Activated T-cell treated with anti-CD3 and anti-CD28 coated beads, Interleukin-2, amount 50 U/mL, for 72 hours (primary cell): ENCODE measurements around the gene FKBP9. TPM values are rescaled to one million over a fixed set of nuclear protein-coding genes. Genes with fewer than 3 reads are reported as not detected.
A peak's percentile ranks its signal among the peaks of the same experiment; 100 is the strongest.
"Not testable (repeated sequence)": the region's sequence is repeated elsewhere in the genome, so short reads cannot be mapped to it uniquely, and the experiment has no call there.

Experiments used
- ATAC-seq, 2 donors: fragments of 150-1000 bp; cut with Tn5 transposase; replicated peaks in 1 of 2; 2 replicates each; pipeline ENCODE4 v1.10.0; 2021; ENCODE audit warnings: moderate library complexity in 2 of 2, mild to moderate bottlenecking in 1 of 2
- DNase-seq, 2 donors: peaks; one replicate each; pipeline ENCODE4 v3.0.0; 2021 to 2022; ENCODE audit warnings: mixed read lengths in 1 of 2
- H3K27ac Mint-ChIP-seq: one replicate; pipeline ENCODE4 v1.8.0; 2022; ENCODE audit warnings: mild to moderate bottlenecking, moderate library complexity, mixed read lengths
- H3K27me3 Mint-ChIP-seq: one replicate; pipeline ENCODE4 v1.8.0; 2022; ENCODE audit warnings: low read depth, mixed read lengths
- H3K36me3 Mint-ChIP-seq, 2 donors: one replicate each; pipeline ENCODE4 v1.8.0; 2022; ENCODE audit warnings: mixed read lengths in 2 of 2, mild to moderate bottlenecking in 1 of 2; ENCODE audit not compliant: insufficient read depth in 2 of 2
- H3K4me1 Mint-ChIP-seq: one replicate; pipeline ENCODE4 v1.8.0; 2022; ENCODE audit warnings: low read depth, mixed read lengths
- H3K4me3 Mint-ChIP-seq, 2 donors: one replicate each; pipeline ENCODE4 v1.8.0; 2022; ENCODE audit warnings: mild to moderate bottlenecking in 2 of 2, mixed read lengths in 2 of 2, moderate library complexity in 2 of 2
- H3K9me3 Mint-ChIP-seq, 2 donors: one replicate each; pipeline ENCODE4 v1.8.0; 2022; ENCODE audit warnings: mixed read lengths in 2 of 2
- total RNA-seq, 2 donors: library from RNA; stranded (reverse); gene quantifications; one replicate each; pipeline ENCODE4 v1.2.3, GENCODE V29; 2022

FKBP9 gene, protein sequence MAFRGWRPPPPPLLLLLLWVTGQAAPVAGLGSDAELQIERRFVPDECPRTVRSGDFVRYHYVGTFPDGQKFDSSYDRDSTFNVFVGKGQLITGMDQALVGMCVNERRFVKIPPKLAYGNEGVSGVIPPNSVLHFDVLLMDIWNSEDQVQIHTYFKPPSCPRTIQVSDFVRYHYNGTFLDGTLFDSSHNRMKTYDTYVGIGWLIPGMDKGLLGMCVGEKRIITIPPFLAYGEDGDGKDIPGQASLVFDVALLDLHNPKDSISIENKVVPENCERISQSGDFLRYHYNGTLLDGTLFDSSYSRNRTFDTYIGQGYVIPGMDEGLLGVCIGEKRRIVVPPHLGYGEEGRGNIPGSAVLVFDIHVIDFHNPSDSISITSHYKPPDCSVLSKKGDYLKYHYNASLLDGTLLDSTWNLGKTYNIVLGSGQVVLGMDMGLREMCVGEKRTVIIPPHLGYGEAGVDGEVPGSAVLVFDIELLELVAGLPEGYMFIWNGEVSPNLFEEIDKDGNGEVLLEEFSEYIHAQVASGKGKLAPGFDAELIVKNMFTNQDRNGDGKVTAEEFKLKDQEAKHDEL
- total RNA-seq = 1 to 10 TPM in 1 of 2 donors, under 1 TPM in 1; 0.84 to 1.7 TPM

DNA sequence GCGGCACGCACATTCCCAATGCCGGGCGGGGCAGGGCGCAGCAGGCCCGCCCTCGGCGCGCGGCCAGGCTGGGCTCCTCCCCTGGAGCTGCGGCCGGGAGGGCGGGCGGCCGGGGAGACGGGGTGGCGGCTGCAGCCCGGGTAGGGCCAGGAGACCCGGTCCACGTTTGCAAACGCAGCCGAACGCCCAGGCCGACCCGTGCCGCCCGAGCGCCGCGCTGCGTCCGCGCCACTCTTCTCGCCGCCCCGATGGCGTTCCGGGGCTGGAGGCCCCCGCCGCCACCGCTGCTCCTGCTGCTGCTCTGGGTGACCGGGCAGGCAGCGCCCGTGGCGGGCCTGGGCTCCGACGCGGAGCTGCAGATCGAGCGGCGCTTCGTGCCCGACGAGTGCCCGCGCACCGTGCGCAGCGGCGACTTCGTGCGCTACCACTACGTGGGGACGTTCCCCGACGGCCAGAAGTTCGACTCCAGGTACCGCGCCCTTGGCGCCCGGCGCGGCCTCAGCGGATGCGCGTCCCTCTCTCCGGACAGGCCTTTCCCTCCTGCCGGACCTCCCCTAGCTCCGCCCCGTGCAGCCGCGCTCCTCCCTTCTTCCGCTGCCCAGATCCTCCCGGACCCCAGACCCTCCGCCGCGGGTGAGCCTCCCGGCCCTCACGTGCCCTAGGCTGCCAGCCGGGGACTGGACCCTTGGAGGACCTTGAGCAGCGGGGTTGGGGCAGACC, at the start of gene FKBP9:
Gene FKBP9 (plus strand): TSS at position 115 of the 720 bp plus-strand sequence. CDS start 134 bp downstream, at position 249.
- no peak within 1 kb of the TSS for H3K27ac Mint-ChIP-seq
- peaks cover 3% of the 10 kb centered on the region in 2 donors for H3K36me3 Mint-ChIP-seq
- no peaks in the 10 kb centered on the region for H3K9me3 Mint-ChIP-seq
- peak; percentile 26 to 28 for DNase-seq
- peaks cover 47% of the 10 kb centered on the region for H3K27me3 Mint-ChIP-seq
- peak within 1 kb of the TSS; percentile 87 to 92 for H3K4me3 Mint-ChIP-seq
- peaks cover 6% of the 10 kb centered on the region for H3K4me1 Mint-ChIP-seq
- peak; percentile 77 to 85 for ATAC-seq

DNA sequence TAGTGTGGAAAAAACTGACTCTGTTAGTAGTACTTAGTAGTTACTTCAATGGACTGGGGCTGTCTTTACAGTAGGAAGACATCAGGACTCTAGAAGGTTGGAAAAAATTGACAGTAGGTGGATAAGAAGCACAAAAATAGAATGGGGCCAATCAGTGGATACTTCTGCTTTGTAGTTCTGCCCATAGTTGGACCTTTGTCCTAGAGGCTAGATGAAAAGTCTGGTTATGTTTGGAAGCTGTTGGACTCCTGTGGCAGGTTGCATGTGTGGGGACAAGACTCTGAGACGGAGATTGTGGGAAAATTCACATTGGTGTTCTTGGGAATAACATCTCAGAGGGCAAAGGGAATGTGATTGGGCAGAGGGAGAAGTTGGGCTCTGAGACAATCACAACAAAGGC, 47.0 kb upstream of the FKBP9 start:
- Mint-ChIP-seq H3K9me3 (no peaks in the 10 kb centered on the region), H3K27ac (no peak overlapping the region), H3K27me3 (no peaks in the 10 kb centered on the region), H3K4me3 (no peak overlapping the region), H3K4me1 (peaks cover 9% of the 10 kb centered on the region), H3K36me3 (no peaks in the 10 kb centered on the region)
- DNase-seq = no peak
- no peak for ATAC-seq

DNA sequence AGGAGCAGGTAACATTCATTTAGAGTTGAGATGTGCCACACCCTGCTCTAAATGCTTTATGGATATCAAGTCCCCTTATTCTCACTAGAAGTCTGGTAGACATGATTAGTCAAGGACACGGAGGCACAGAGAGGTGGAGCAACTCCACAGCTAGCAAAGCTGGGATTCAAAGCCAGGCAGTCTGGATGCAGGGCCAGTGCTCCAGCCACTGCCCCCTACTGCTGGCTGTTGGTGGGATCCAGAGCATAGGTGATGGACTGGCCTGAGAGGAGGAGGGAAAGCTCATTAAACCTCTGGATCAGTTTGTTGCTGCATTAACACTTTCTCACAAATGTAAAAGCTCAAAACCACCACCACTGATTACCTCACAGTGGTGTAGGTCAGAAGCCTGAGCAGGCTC, 43.1 kb upstream of the FKBP9 start:
- DNase-seq (no peak), ATAC-seq (no peak)
- Mint-ChIP-seq H3K27me3 (no peaks in the 10 kb centered on the region), H3K36me3 (peaks cover 1 to 3% of the 10 kb centered on the region in 2 donors), H3K9me3 (no peaks in the 10 kb centered on the region), H3K4me1 (peaks cover 11% of the 10 kb centered on the region), H3K27ac (no peak overlapping the region), H3K4me3 (no peak overlapping the region)

DNA sequence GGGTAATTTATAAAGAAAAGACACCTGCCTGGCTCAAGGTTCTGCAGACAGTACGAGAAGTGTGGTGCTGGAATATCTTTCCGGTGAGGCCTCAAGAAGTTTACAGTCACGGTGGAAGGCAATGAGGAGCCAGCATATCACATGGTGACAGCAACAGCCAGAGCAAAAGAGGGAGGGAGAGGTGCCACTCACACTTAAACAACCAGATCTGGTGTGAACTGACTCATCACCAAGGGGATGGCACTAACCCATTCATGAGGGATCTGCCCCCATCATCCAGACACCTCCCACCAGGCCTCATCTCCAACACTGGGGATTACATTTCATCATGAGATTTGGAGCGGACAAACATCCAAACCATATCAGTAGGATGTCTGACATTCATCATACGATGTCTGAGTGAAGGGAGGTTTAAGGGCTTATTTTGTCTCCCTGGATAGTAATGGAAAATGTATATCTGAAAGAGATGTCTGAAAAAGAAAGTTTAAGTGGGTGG, 42.2 kb upstream of the FKBP9 start:
- peak; percentile 64 to 74 for ATAC-seq
- Mint-ChIP-seq H3K27me3 (no peaks in the 10 kb centered on the region), H3K36me3 (peaks cover 1 to 3% of the 10 kb centered on the region in 2 donors), H3K4me3 (no peak overlapping the region), H3K4me1 (peaks cover 11% of the 10 kb centered on the region), H3K9me3 (no peaks in the 10 kb centered on the region), H3K27ac (peak overlapping the region; percentile 4)
- no peak for DNase-seq

DNA sequence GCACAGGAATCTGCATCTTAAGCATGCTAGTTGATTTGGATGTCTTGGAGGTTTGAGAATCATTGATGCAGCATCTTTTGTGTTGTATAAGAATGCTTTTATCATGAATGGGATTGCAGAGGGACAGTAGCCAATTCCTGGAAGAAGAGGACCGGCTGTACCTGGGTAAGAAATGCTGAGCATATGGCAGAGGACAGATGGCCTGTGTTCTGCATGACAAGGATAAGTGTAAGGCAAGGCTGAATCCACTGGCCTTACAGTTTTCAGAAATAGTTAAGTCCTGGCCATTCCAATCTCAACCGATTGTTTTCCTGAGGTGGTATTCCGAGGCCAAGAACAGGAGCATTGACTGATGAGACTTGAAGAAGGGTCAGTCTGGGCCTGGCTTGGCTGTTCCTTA, 41.2 kb upstream of the FKBP9 start:
- no peak overlapping the region for H3K4me3 Mint-ChIP-seq
- DNase-seq (no peak), ATAC-seq (no peak)
- H3K9me3 Mint-ChIP-seq = no peaks in the 10 kb centered on the region
- no peaks in the 10 kb centered on the region for H3K27me3 Mint-ChIP-seq
- no peak overlapping the region for H3K27ac Mint-ChIP-seq
- peaks cover 1 to 3% of the 10 kb centered on the region in 2 donors for H3K36me3 Mint-ChIP-seq
- peaks cover 11% of the 10 kb centered on the region for H3K4me1 Mint-ChIP-seq

DNA sequence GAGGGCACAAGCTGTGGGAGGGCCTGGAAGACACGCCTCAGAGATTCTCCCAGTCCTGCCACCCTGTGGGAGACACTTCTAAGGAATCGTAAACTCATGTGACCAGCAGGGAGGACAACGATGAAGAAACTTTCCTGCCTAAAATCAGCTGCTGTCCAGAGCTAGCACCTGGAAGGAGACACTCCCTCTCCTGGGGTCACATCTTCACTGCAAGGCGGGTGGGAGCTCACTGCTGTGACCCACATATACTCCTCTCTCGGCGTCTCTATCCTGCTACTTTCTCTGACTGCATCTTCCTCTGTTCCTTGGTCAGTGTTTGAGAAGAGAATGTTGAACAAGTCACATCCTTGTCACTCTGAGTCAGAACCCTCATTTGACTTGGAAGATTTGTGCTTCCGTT, 40.2 kb upstream of the FKBP9 start:
- peaks cover 11% of the 10 kb centered on the region for H3K4me1 Mint-ChIP-seq
- not testable (repeated sequence) for DNase-seq, H3K27me3 Mint-ChIP-seq, H3K27ac Mint-ChIP-seq, H3K9me3 Mint-ChIP-seq, H3K36me3 Mint-ChIP-seq, H3K4me3 Mint-ChIP-seq, ATAC-seq

DNA sequence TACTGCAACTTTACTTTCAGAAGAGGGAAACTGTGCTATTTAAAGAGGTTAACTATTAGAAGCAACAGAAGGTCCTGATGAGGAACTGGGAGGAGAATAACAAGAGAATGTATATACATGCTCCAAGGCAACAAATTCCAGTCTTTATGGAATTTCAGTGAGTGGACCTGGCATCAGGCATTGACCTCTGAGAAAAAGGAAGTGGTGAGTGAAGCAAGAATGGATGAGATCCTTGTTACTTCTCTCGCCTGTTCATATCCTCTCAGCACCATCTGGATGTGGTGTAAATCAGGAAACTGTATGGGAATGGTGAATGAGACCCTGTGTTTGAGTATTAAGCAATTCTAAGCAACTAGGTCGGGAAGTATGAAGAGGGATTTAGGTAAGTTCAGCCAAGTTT, 35.3 kb upstream of the FKBP9 start:
- Mint-ChIP-seq H3K4me3 (no peak overlapping the region), H3K27ac (no peak overlapping the region), H3K4me1 (no peaks in the 10 kb centered on the region), H3K36me3 (peaks cover 1 to 9% of the 10 kb centered on the region in 2 donors), H3K27me3 (no peaks in the 10 kb centered on the region), H3K9me3 (no peaks in the 10 kb centered on the region)
- ATAC-seq (no peak), DNase-seq (no peak)

DNA sequence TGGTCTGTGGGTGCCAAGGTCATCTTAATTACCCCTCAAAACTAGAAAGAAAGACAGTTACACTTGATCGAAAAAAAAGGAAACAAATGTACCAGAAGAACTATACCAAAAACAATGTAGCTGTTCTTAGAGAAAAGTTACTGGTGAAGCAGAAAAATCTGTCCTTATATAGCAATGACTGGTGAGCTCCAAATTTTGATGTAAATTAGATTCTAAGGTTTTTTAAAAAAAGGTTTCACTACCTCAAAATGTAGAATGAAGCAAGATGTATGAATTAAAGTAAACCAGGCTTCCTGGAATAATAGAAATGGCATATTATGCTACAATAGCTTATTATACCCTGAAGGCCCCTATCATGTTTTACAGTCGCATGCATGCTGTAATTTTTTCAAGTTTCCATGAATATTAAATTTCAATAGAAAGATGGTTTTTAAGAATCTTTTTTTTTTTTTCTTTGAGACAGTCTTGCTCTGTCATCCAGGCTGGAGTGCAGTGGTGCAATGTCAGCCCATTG, 28.4 kb upstream of the FKBP9 start:
- H3K4me3 Mint-ChIP-seq = no peak overlapping the region
- no peak overlapping the region for H3K27ac Mint-ChIP-seq
- H3K4me1 Mint-ChIP-seq = no peaks in the 10 kb centered on the region
- no peaks in the 10 kb centered on the region for H3K9me3 Mint-ChIP-seq
- H3K27me3 Mint-ChIP-seq = no peaks in the 10 kb centered on the region
- H3K36me3 Mint-ChIP-seq = peaks cover 0 to 4% of the 10 kb centered on the region in 2 donors
- DNase-seq (no peak), ATAC-seq (no peak)

DNA sequence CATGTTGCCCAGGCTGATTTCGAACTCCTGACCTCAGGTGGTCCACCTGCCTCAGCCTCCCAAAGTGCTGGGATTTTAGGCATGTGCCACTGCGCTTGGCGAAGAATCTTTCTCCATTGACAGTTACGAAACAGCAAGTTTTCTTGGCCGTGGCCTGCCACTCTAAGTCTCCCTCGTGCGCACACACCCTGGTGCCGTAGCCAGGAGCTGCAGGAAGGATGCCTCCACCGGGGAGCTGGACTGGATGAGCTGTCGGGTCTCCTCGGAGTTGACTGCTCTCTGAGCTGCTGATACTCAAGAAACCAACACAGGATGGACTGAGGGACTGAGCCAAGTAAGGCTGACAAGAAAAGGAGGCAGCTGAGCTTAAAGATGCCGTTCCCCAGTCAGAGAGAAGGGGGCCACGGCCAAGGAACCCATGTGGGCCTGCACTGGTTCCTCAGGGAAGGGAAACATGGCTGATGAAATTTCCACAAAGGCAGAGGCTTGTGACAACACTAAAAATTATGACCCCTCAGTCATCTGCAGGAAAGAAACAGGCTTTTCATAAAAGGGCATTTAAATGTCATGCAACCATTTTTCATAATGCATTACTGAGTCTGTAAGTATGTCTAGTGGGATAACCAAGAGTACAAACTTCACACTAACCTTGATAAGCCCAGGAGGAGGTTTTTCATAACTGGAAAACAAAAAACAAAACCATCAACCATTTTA, 27.7 kb upstream of the FKBP9 start:
- no peak overlapping the region for H3K27ac Mint-ChIP-seq
- peaks cover 0 to 4% of the 10 kb centered on the region in 2 donors for H3K36me3 Mint-ChIP-seq
- H3K9me3 Mint-ChIP-seq = no peaks in the 10 kb centered on the region
- no peak overlapping the region for H3K4me3 Mint-ChIP-seq
- no peak for ATAC-seq
- H3K27me3 Mint-ChIP-seq = no peaks in the 10 kb centered on the region
- H3K4me1 Mint-ChIP-seq = no peaks in the 10 kb centered on the region
- DNase-seq = no peak

DNA sequence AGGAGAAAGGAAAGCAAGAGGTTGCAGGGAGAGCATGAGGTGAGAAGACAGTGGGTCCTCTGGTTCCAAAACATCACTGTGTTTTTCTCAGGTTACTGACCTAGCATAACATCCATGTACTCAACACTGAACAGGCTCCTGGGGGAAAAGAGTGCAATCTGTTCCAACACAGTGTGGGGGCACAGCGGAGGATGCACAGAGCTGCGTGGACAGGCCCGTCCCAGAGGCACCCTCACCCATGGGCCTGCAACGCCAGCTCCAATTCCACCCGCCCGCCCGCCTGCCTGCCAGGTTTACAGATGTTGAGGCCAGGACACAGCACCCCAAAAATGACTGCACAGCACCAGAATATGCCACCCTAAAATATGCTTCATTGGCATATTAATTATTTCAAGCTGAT, 26.9 kb upstream of the FKBP9 start:
- H3K9me3 Mint-ChIP-seq = no peaks in the 10 kb centered on the region
- no peak overlapping the region for H3K4me3 Mint-ChIP-seq
- H3K4me1 Mint-ChIP-seq = no peaks in the 10 kb centered on the region
- peaks cover 0 to 4% of the 10 kb centered on the region in 2 donors for H3K36me3 Mint-ChIP-seq
- DNase-seq = no peak
- no peaks in the 10 kb centered on the region for H3K27me3 Mint-ChIP-seq
- ATAC-seq = no peak
- no peak overlapping the region for H3K27ac Mint-ChIP-seq

DNA sequence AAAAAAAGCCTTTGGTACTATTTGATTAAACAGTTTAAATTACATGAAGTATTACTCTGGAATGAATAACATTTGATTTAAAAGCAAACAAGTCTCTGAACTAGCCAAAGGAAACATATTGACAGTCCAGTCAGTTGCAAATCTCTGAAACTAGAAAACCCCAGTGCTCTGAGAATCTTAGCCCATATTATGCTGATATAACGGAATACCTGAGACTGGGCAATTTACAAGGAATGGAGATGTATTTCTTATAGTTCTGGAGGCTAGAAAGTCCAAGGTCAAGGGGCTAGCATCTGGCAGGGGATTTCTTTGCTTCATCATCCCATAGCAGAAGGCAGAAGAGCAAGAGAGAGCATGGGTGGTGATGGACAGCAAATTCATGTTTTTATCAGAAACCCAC, 21.7 kb upstream of the FKBP9 start:
- H3K4me1 Mint-ChIP-seq = peaks cover 8% of the 10 kb centered on the region

DNA sequence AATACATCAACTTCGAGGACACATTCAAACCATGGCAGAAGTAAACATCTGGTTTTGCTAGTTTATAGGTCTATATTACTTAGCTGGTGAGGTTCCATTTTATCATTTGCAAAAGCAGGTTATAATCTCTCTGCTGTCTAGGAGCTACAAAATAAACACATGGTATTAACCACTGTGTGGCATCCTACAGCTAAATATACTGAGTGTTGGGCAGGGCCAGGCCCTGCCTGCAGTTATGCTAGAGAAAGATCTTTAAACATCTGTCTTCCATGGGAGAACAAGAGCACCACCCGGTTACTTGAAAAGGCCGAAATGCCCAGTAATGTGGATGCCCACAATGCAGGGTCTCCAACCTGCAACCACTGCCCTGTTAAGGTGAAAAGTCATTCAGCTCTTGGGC, 20.6 kb upstream of the FKBP9 start:
- ATAC-seq (no peak), DNase-seq (no peak)
- Mint-ChIP-seq H3K9me3 (no peaks in the 10 kb centered on the region), H3K27ac (no peak overlapping the region), H3K4me3 (no peak overlapping the region), H3K36me3 (peaks cover 0 to 2% of the 10 kb centered on the region in 2 donors), H3K27me3 (peaks cover 6% of the 10 kb centered on the region), H3K4me1 (peaks cover 13% of the 10 kb centered on the region)

More for the DNA sequence above, 21.7 kb upstream of the FKBP9 start:
- no peak for ATAC-seq
- no peak overlapping the region for H3K4me3 Mint-ChIP-seq
- no peak for DNase-seq
- no peaks in the 10 kb centered on the region for H3K9me3 Mint-ChIP-seq
- peaks cover 0 to 2% of the 10 kb centered on the region in 2 donors for H3K36me3 Mint-ChIP-seq
- H3K27ac Mint-ChIP-seq = no peak overlapping the region
- H3K27me3 Mint-ChIP-seq = no peaks in the 10 kb centered on the region
